ENCODE results near the gene SLC8A1. TPM values are rescaled to one million over a fixed set of nuclear protein-coding genes. Genes with fewer than 3 reads are reported as not detected.

Gene SLC8A1
- total RNA-seq, 4 donors from 2014 or later: 1.3 to 3.8 (median 2.4) TPM

- intact Hi-C loops (cut with DNase I; ENCODE audit: low total_unique reads) (no loop called here), in situ Hi-C loops (cut with MboI; ENCODE audit: low sequenced_read_pairs in 4 of 4) (no loop called here)
- H3K27ac ChIP-seq: no peak overlapping the region
- H3K4me3 ChIP-seq: no peak overlapping the region
- no peak for DNase-seq
- TF ChIP-seq POLR2A (IDR thresholded peaks at IDR 0.05) (no peak), CTCF (IDR thresholded peaks at IDR 0.05 in 4 of 5, conservative IDR thresholded peaks at IDR 0.05 in 1 of 5) (no peak)
- H3K9me3 ChIP-seq: no peaks in the 10 kb centered on the region
- no peak for ATAC-seq
- H3K36me3 ChIP-seq: no peaks in the 10 kb centered on the region
- no peaks in the 10 kb centered on the region for H3K27me3 ChIP-seq
- H3K4me1 ChIP-seq: peaks cover 4% of the 10 kb centered on the region in 2 donors
Observed at GRCh38 chr2:40367652-40368051, 84.2 kb downstream of the SLC8A1 start.

- ATAC-seq (no peak), DNase-seq (no peak)
- no peaks in the 10 kb centered on the region for H3K36me3 ChIP-seq
- H3K9me3 ChIP-seq: no peaks in the 10 kb centered on the region
- in situ Hi-C loops (cut with MboI; ENCODE audit: low sequenced_read_pairs in 4 of 4): no loop called here
- no peak for TF ChIP-seq CTCF (IDR thresholded peaks at IDR 0.05 in 4 of 5, conservative IDR thresholded peaks at IDR 0.05 in 1 of 5)
- no peak for TF ChIP-seq POLR2A (IDR thresholded peaks at IDR 0.05)
- no peaks in the 10 kb centered on the region for H3K27me3 ChIP-seq
- H3K4me1 ChIP-seq: peaks cover 4% of the 10 kb centered on the region in 2 donors
- H3K4me3 ChIP-seq: no peak overlapping the region
- no peak overlapping the region for H3K27ac ChIP-seq
- intact Hi-C loops (cut with DNase I; ENCODE audit: low total_unique reads): no loop called here
Observed at GRCh38 chr2:40367032-40367431, 84.9 kb downstream of the SLC8A1 start.

GRCh38 chr2:40364151-40364874, 87.6 kb downstream of the SLC8A1 start:
- Histone ChIP-seq H3K27me3 (no peaks in the 10 kb centered on the region), H3K4me1 (peaks cover 0 to 4% of the 10 kb centered on the region in 2 donors), H3K9me3 (no peaks in the 10 kb centered on the region), H3K4me3 (peak overlapping the region in 3 of 4 donors; percentile 3 to 19 (median 11)), H3K36me3 (no peaks in the 10 kb centered on the region), H3K27ac (peak overlapping the region in 1 of 4 donors; percentile 9)
- in situ Hi-C loops (cut with MboI; ENCODE audit: low sequenced_read_pairs in 4 of 4) (no loop called here), intact Hi-C loops (cut with DNase I; ENCODE audit: low total_unique reads) (no loop called here)
- DNase-seq: no peak
- no peak for ATAC-seq
- no peak for TF ChIP-seq POLR2A (IDR thresholded peaks at IDR 0.05)
- TF ChIP-seq CTCF (IDR thresholded peaks at IDR 0.05 in 4 of 5, conservative IDR thresholded peaks at IDR 0.05 in 1 of 5): no peak

- TF ChIP-seq POLR2A (IDR thresholded peaks at IDR 0.05): no peak
- TF ChIP-seq CTCF (IDR thresholded peaks at IDR 0.05 in 4 of 5, conservative IDR thresholded peaks at IDR 0.05 in 1 of 5): no peak
- ATAC-seq: no peak
Observed at GRCh38 chr2:40363631-40364030, 88.3 kb downstream of the SLC8A1 start.

More at GRCh38 chr2:40363631-40364030, 88.3 kb downstream of the SLC8A1 start:
- no peaks in the 10 kb centered on the region for H3K36me3 ChIP-seq
- H3K4me3 ChIP-seq: peak overlapping the region in 2 of 4 donors; percentile 11 to 19
- intact Hi-C loops (cut with DNase I; ENCODE audit: low total_unique reads): no loop called here
- H3K27ac ChIP-seq: no peak overlapping the region
- no peaks in the 10 kb centered on the region for H3K27me3 ChIP-seq
- in situ Hi-C loops (cut with MboI; ENCODE audit: low sequenced_read_pairs in 4 of 4): no loop called here
- H3K9me3 ChIP-seq: no peaks in the 10 kb centered on the region
- DNase-seq: no peak
- H3K4me1 ChIP-seq: peaks cover 0 to 4% of the 10 kb centered on the region in 2 donors
